Thoracic aorta (tissue), 2 donors: Measurements from ENCODE around the gene SH2D1B. TPM values are rescaled to one million over a fixed set of nuclear protein-coding genes. Genes with fewer than 3 reads are reported as not detected.

Experiments
- ATAC-seq: fragments of 150-250 bp; one replicate; pipeline ENCODE4 v1.8.0; 2017; ENCODE audit warnings: low read depth; ENCODE audit not compliant: insufficient number of reproducible peaks, low FRiP score
- DNase-seq: peaks from one replicate; pipeline ENCODE4 v3.0.0-alpha.2; 2020; ENCODE audit warnings: low spot score
- H3K27ac ChIP-seq, 2 donors: fragments of 200-600 bp; sonication (generic); 1 replicate in 1 of 2; 2 replicates in 1 of 2; pipeline ENCODE4 v1.5.1; 2016; ENCODE audit warnings: mild to moderate bottlenecking in 2 of 2, moderate library complexity in 2 of 2
- H3K27me3 ChIP-seq: fragments of 200-600 bp; sonication (generic); replicated peaks from 2 replicates; pipeline ENCODE4 v1.6.0; 2016; ENCODE audit warnings: mild to moderate bottlenecking; ENCODE audit not compliant: insufficient read depth
- H3K36me3 ChIP-seq: fragments of 200-600 bp; sonication (generic); one replicate; pipeline ENCODE4 v1.5.1; 2016
- H3K4me1 ChIP-seq, 2 donors: fragments of 200-600 bp; sonication (generic); 1 replicate in 1 of 2; 2 replicates in 1 of 2; pipeline versions ENCODE4 v1.5.1 to v1.6.0; 2016; ENCODE audit warnings: low read depth in 2 of 2, mild to moderate bottlenecking in 1 of 2; ENCODE audit not compliant: control insufficient read depth in 1 of 2
- H3K4me3 ChIP-seq: fragments of 200-600 bp; sonication (generic); 2 replicates; pipeline ENCODE4 v1.5.1; 2016; ENCODE audit warnings: mild to moderate bottlenecking
- H3K9me3 ChIP-seq: fragments of 200-600 bp; sonication (generic); 2 replicates; pipeline ENCODE4 v1.5.1; 2016
- total RNA-seq, 2 donors: library from RNA; depleted of rRNA; stranded (reverse); fragments of >200 nt; gene quantifications; one replicate each; pipeline versions ENCODE4 v1.1.0 to v1.2.3, GENCODE V29; 2016
- TF ChIP-seq, protein P1 (sequence below): fragments of 200-600 bp; sonication (generic); IDR thresholded peaks from one replicate; pipeline ENCODE4 v1.5.1; 2019; ENCODE audit warnings: antibody characterized with exemption

Gene SH2D1B
- total RNA-seq, 2 donors from 2014 or later: 0.68 TPM; not detected in 1

DNA sequence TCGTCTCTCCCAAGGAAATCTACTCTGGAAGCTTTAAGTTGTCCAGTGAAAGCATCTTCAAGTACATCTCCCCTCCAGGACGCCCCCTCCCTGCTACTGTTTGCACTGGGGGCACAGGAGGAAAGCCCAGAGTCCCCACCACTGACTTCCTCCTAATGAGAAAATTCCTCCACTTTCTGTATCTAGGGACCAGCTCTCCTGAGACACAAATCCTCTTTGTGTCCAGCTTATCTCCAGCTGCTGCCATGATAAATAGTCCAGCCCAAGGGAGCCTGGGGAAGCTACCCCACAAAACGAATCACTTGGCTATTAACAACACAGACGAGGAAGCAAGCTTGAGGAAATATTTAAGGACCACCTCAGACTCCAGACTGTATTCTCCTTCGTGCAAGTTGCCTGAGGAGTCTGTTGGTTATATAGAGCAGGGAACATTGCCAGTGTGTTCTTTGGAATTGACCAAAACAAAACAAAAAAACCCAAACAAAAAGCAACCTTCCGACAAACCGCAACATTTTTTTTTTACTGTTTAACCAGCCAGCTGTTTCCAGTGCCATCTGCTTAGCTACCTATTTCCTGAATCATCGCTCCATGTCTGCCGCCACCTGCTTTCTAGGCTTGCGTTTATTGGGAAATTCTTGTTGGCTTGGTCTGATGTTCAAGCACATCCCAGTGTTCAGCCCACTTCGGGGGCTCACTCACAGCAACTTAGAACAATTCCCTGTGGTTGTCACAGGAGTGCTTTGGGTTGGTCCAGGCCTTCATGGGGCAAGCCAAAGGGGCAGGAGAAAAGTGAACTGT, 22.7 kb downstream of the SH2D1B start:
- Histone ChIP-seq H3K27me3 (no peaks in the 10 kb centered on the region), H3K27ac (no peak overlapping the region), H3K4me3 (no peak overlapping the region), H3K36me3 (no peaks in the 10 kb centered on the region), H3K4me1 (no peaks in the 10 kb centered on the region), H3K9me3 (no peaks in the 10 kb centered on the region)
- DNase-seq (no peak), ATAC-seq (no peak)
- TF ChIP-seq, protein P1, sequence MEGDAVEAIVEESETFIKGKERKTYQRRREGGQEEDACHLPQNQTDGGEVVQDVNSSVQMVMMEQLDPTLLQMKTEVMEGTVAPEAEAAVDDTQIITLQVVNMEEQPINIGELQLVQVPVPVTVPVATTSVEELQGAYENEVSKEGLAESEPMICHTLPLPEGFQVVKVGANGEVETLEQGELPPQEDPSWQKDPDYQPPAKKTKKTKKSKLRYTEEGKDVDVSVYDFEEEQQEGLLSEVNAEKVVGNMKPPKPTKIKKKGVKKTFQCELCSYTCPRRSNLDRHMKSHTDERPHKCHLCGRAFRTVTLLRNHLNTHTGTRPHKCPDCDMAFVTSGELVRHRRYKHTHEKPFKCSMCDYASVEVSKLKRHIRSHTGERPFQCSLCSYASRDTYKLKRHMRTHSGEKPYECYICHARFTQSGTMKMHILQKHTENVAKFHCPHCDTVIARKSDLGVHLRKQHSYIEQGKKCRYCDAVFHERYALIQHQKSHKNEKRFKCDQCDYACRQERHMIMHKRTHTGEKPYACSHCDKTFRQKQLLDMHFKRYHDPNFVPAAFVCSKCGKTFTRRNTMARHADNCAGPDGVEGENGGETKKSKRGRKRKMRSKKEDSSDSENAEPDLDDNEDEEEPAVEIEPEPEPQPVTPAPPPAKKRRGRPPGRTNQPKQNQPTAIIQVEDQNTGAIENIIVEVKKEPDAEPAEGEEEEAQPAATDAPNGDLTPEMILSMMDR: no peak

DNA sequence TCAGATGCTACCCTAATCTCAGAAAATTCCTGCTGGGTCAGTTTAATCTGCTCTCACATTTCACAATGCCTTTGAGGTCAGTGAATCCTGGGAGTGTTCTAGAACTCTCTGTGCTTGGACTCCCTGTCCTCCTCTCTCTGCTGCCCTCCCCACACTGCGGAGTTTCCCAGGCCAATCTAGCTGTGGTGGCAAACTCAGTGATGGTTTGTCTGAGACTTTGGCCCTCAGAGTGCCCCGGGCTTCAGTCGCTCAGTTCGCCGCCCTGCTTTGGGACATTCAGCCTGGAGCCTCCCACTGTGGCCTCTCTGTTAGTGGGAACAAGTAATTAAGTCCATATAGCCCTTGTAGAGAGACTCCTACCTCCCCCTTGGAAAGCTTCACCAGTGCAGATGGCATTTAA, 23.3 kb downstream of the SH2D1B start:
- no peak overlapping the region for H3K27ac ChIP-seq
- no peak overlapping the region for H3K4me3 ChIP-seq
- no peak for ATAC-seq
- H3K36me3 ChIP-seq: no peaks in the 10 kb centered on the region
- TF ChIP-seq, protein P1: no peak
- no peaks in the 10 kb centered on the region for H3K4me1 ChIP-seq
- DNase-seq: no peak
- H3K27me3 ChIP-seq: no peaks in the 10 kb centered on the region
- no peaks in the 10 kb centered on the region for H3K9me3 ChIP-seq

DNA sequence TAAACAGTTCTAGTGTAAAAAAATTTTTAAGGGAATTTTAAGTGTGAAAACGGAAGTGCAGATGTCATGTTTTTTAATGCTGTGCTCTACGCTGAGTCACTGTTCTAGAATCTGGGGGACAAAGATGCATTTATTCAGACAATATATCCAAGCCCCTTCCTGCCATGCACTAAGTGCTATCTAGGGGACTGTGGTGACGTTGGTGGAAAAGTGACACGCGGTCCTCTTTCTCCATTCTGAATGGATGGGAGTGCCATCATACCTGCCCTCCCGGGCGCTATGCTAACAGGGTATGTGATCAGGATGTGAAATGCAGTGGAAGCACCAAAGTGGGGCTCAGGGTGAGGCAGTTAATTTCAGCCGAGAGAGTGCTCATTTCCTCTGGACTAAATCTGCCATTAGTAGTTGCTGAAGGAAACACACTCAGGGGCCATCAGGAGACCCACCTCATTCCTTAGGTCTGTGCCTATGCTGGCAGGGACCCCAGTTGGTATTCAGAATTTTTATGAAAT, 23.8 kb downstream of the SH2D1B start:
- Histone ChIP-seq H3K4me3 (no peak overlapping the region), H3K27ac (no peak overlapping the region), H3K27me3 (no peaks in the 10 kb centered on the region), H3K36me3 (no peaks in the 10 kb centered on the region), H3K4me1 (no peaks in the 10 kb centered on the region), H3K9me3 (no peaks in the 10 kb centered on the region)
- TF ChIP-seq, protein P1: no peak
- no peak for ATAC-seq
- no peak for DNase-seq

DNA sequence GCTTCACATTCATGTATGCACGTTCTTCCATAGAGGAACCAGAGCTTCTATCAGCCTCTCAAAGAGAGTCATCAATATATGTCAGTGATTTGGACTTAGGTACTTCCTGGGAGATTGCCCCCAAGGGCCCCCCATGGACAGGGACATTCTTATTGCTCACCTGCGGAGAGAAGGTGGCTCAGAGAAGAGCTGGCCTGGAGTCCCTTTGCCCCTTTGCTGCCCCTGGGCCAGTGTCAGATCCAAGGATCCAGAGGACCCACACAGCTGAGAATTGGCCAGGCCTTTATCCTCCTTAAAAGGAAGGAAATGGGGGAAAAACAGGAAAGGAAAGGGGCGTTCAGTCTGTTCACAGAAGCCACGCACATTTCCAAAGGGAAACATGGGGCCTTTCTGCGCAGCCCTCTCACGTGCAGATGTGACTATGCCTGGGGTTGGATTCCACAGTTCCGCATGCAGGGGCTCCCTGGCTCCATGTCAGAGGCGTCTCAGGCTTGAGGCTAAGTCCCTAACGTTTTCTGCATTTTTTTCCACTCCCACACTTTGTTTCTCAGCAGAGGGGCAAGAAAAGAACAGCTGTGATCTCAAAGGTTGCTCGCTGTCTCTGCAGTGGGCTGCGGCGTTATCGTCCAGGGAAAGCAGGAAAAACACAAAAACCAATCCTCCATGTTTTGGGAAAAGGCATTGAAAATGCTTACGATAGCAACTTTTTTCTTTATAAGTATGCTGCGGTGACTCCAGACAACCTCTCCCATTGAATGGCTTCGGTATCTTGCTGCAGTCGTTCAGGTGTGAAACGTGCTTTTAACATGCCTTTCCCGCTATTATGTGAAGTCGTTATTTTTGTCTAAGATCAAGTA, 24.5 kb downstream of the SH2D1B start:
- Histone ChIP-seq H3K36me3 (no peaks in the 10 kb centered on the region), H3K27ac (no peak overlapping the region), H3K4me1 (no peaks in the 10 kb centered on the region), H3K4me3 (no peak overlapping the region), H3K27me3 (no peaks in the 10 kb centered on the region), H3K9me3 (no peaks in the 10 kb centered on the region)
- TF ChIP-seq, protein P1: no peak
- DNase-seq (no peak), ATAC-seq (no peak)
